ENCODE data around the gene VSTM2L. TPM values are rescaled to one million over a fixed set of nuclear protein-coding genes. Genes with fewer than 3 reads are reported as not detected.

The VSTM2L gene
- total RNA-seq, 2 experiments from 2014 or later: not detected

DNA sequence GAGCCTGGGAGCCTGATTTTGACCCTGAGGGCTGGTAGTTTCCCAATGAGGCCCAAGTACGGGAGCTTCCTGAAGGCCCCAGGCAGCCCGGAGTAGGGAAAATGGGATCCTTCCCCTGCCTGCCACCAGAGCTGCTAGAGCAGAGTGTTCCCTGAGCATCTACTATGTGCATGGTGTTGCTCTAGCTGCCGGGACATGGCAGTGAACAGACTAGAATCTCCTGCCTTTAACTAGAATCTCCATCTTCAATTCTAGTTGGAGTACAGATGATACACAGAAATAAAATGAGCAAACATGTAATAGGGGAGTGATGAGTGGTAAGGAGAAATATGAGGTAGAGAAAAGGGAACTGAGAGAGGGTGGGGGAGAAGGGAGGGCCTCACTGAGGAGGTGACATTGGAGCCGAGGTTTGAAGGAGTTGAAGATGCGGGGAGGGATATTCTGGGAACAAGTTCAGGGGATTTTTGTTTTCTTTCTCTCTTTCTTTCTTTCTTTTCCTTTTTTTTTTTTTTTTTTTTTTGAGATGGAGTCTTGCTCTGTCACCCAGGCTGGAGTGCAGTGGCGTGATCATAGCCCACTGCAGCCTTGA is 18.5 kb downstream of the VSTM2L start:
- Mint-ChIP-seq H3K4me3 (no peak overlapping the region), H3K27me3 (peaks cover 5% of the 10 kb centered on the region), H3K36me3 (ENCODE audit: low read depth) (no peaks in the 10 kb centered on the region), H3K4me1 (peaks cover 12% of the 10 kb centered on the region), H3K27ac (no peak overlapping the region), H3K9me3 (no peaks in the 10 kb centered on the region)
- no peak for DNase-seq
- ChIA-PET CTCF (no interaction called here), POLR2A (no interaction called here)

DNA sequence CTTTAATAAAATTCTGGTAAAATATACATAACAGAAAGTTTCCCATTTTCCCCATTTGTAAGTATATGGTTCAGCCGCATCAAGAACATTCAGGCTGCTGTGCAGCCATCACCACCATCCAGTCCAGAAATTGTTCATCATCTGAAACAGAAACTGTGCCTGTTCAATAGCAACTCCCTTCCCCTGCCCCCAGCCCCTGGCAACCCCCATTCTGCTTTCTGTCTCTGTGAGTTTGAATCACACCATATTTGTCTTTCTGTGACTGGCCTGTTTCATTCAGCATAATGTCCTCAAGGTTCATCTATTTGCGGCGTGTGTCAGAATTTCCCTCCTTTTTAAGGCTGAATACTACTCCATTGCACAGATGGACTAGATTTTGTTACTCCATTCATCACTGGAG is 19.1 kb downstream of the VSTM2L start:
- no peak overlapping the region for H3K4me3 Mint-ChIP-seq
- H3K27ac Mint-ChIP-seq: no peak overlapping the region
- peaks cover 12% of the 10 kb centered on the region for H3K4me1 Mint-ChIP-seq
- H3K36me3 Mint-ChIP-seq (ENCODE audit: low read depth): no peaks in the 10 kb centered on the region
- ChIA-PET CTCF (no interaction called here), POLR2A (no interaction called here)
- DNase-seq: no peak
- H3K27me3 Mint-ChIP-seq: peaks cover 5% of the 10 kb centered on the region
- no peaks in the 10 kb centered on the region for H3K9me3 Mint-ChIP-seq

DNA sequence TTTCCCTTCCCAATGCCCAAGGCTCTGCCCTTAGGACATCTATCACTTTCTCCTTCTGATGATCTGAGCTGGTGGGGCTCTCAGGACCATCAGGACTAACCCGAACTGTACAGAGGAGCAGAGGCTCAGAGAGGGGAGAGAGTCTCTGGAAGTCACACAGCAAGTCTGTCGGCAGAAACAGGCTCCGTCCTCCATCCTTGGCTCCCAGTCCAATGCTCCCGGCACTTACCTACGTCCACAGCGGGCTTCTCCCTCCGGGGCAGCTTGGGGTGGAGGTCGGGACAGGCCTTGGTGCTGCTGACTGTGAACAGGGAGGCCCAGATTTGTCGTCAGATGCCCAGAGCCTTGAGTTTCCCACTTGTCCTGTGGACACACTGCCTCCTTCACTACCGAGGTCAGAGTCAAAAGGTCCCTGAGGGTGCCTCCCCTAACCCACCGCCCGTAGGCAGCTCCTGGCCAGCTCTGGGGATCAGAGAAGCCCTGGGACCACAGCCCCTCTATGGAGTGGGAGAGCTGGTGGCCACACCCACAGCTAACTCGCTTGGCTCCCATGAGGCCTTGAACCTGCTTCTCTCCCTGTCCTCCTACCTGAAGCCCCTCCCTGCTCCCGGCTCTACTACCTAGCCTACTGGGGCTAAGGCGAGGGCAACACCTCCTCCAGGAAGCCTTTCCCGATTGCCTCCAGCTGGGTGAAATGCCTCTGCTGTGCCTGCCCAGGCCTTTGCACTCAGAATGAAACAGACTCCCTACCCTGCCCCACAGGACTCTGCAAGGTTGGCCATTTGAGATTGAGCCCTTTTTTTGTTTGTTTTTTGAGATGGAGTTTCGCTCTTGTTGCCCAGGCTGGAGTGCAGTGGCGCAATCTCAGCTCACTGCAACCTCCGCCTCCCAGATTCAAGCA is 22.6 kb downstream of the VSTM2L start:
- Mint-ChIP-seq H3K27ac (no peak overlapping the region), H3K9me3 (no peaks in the 10 kb centered on the region), H3K4me1 (peaks cover 10% of the 10 kb centered on the region), H3K4me3 (no peak overlapping the region), H3K27me3 (peaks cover 7% of the 10 kb centered on the region), H3K36me3 (ENCODE audit: low read depth) (no peaks in the 10 kb centered on the region)
- CTCF ChIA-PET: interaction anchor here (0.9 kb wide), 1 partner anchor 589 kb away, joined by 3 read pairs; no protein-coding TSS in a partner anchor
- POLR2A ChIA-PET: no interaction called here
- no peak for DNase-seq

DNA sequence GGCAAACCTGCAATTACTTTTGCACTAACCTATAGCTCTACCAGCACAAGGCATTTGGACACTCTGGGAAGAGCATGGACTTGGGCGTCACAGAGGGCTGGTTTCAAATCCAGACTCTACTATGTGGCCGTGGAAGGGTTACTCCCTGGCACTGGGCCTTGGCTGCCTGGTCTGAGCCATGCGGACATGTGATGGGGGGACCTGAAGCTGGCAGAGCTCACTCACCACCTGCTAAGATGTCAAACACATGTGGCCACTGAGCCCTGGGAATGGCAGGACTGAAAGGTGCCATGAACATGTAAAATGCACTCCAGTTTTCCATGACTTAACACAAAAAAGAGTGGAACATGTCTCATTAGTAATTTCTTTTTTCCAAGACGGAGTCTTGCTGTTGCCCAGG is 23.7 kb downstream of the VSTM2L start:
- Mint-ChIP-seq H3K4me3 (no peak overlapping the region), H3K4me1 (peaks cover 5% of the 10 kb centered on the region), H3K27ac (no peak overlapping the region), H3K27me3 (peaks cover 7% of the 10 kb centered on the region), H3K9me3 (no peaks in the 10 kb centered on the region), H3K36me3 (ENCODE audit: low read depth) (no peaks in the 10 kb centered on the region)
- ChIA-PET POLR2A (no interaction called here), CTCF (no interaction called here)
- no peak for DNase-seq

DNA sequence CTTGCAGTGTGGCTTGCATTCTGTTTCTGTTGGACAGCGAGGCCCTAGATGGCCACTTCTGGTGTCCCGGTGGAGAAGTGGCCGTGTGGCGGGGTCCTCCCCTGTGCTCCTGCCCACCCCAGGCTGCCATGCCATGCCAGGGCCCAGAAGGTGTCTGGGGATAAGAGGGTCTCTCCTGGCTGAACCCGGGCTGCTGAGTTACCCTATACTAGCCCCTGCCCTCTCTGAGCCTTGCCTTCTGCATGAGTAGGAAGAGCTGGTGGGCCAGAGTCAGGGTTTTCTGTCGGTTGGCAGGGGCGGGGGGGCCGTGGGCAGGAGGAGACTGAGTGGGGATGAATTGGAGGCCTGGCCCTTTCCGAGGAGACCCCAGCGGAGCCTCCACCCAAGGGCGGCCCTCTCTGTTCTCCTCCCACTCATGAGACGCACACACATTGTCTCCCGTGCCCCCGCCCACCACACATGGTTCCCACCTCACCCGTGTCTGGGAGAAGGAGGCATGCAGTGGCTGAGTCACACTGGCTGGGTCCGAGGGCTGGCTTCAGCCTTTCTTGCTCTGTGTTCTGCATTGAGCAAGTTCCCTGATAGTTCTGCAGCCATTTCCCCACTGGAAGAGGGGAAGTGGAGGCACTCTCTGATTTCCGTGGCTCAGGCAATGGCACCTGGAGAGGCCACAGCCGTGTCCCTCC is 24.6 kb downstream of the VSTM2L start:
- POLR2A ChIA-PET: no interaction called here
- CTCF ChIA-PET: no interaction called here
- H3K27me3 Mint-ChIP-seq: peaks cover 8% of the 10 kb centered on the region
- H3K9me3 Mint-ChIP-seq: no peaks in the 10 kb centered on the region
- no peak overlapping the region for H3K27ac Mint-ChIP-seq
- no peak for DNase-seq
- no peak overlapping the region for H3K4me3 Mint-ChIP-seq
- H3K36me3 Mint-ChIP-seq (ENCODE audit: low read depth): no peaks in the 10 kb centered on the region
- no peaks in the 10 kb centered on the region for H3K4me1 Mint-ChIP-seq

DNA sequence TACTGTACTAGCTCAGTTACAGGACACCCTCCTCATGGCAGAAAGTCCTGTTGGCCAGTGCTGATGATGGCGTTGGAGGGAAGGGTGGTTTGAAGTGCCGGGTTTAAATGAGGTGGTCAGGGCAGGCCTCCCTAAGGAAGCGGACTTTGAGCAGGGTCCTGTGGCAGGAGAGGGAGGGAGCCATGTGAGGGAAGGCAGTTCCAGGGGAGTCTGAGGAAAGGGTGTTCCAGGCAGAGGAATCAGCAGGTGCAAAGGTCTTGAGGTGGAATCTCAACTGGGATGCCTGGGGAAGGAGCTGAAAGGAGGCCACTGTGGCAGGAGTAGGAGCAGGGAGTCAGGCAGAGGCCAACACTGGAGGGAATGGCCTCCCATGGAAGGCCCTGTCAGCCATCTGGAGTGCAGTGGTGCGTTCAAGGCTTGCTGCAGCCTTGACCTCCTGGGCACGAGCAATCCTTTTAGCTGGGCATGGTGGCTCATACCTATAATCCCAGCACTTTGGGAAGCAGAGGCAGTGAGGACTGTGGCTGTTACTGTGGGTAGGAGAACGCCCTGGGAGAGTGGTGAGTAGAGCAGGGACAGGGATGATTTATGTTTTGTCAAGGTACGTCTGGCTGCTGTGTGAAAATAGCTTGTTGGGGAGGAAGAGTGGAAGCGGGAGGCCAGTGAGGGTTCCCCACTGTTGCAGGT is 26.2 kb downstream of the VSTM2L start:
- Mint-ChIP-seq H3K27me3 (peaks cover 8% of the 10 kb centered on the region), H3K36me3 (ENCODE audit: low read depth) (no peaks in the 10 kb centered on the region), H3K9me3 (no peaks in the 10 kb centered on the region), H3K27ac (no peak overlapping the region), H3K4me3 (no peak overlapping the region), H3K4me1 (no peaks in the 10 kb centered on the region)
- ChIA-PET POLR2A (no interaction called here), CTCF (interaction anchor here (0.6 to 1.2 kb wide), 2 partner anchors 12 to 50 kb away, joined by 3 read pairs; no protein-coding TSS in a partner anchor)
- no peak for DNase-seq

DNA sequence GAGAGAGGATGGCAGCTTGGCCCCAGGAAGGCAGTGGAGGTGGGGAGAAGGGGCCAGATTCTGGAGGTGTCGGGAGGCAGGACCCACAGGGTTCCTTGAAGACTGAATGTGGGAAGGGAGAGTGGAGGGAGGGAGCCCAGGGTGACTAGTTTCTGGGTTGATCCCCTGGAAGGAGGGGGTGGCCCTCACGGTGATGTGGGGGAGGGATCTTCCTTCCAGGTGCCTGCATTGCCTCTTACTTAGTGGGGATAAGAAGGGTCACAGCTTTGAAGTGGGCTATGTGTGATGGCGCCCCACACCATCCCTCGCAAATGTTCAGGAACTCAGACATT is 26.7 kb downstream of the VSTM2L start:
- Mint-ChIP-seq H3K4me3 (no peak overlapping the region), H3K27me3 (peaks cover 8% of the 10 kb centered on the region), H3K4me1 (no peaks in the 10 kb centered on the region), H3K36me3 (ENCODE audit: low read depth) (no peaks in the 10 kb centered on the region), H3K27ac (no peak overlapping the region), H3K9me3 (no peaks in the 10 kb centered on the region)
- ChIA-PET CTCF (interaction anchor here (0.6 to 1.2 kb wide), 2 partner anchors 12 to 49 kb away, joined by 3 read pairs; no protein-coding TSS in a partner anchor), POLR2A (no interaction called here)
- DNase-seq: no peak

DNA sequence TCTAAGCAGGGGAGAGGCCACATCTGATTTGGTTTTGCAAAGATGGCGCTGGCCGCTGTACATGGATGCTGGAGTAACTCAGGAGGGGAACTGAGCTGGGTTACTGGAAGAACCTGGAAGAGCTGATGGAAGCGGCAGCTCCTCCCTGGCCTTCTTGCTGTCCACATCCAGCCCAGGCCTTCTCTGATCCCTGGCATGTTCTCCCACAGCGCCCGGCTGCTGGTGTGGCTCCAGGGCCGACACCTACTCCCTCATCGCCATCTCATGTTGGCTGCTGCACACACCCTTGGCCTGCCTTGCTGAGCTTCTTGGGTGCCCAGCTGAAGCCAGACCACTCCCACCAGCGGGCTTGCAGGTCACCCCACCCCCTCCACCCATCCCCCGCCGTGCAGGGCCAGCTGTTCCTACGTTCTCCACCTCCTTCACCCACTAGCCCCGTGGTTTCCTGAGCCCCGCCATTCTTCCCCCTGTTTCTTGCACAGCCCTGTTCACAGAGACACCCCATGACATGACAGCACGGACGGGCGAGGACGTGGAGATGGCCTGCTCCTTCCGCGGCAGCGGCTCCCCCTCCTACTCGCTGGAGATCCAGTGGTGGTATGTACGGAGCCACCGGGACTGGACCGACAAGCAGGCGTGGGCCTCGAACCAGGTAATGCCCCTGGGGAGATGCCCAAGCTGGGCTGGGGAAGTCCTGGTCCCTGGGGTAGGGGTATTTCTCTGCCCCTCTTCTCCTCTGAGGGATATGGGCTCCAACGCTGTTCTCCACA is 28.4 kb downstream of the VSTM2L start:
- peaks cover 8% of the 10 kb centered on the region for H3K27me3 Mint-ChIP-seq
- H3K4me1 Mint-ChIP-seq: no peaks in the 10 kb centered on the region
- H3K36me3 Mint-ChIP-seq (ENCODE audit: low read depth): no peaks in the 10 kb centered on the region
- H3K9me3 Mint-ChIP-seq: no peaks in the 10 kb centered on the region
- no peak for DNase-seq
- no peak overlapping the region for H3K4me3 Mint-ChIP-seq
- H3K27ac Mint-ChIP-seq: no peak overlapping the region
- ChIA-PET POLR2A (no interaction called here), CTCF (no interaction called here)

DNA sequence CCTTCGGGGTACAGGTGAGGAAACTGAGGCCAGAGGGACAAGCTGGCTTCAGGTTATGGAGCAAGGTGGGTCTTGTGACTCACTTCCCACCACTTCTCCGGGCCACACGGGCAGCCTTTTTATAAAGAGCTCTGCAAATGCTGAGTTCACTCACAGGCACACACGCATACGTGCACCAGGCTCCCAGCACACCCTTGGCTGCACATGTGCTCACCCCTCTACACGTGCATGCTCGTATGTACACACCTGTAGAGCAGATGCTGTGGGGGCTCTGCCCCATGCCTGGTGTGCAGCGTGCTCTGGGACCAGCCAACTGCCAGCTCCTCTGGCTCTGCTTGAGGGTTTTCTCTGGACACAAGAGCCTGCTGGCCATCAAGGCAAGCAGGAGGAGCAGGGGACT is 29.1 kb downstream of the VSTM2L start:
- ChIA-PET POLR2A (no interaction called here), CTCF (no interaction called here)
- Mint-ChIP-seq H3K4me1 (no peaks in the 10 kb centered on the region), H3K36me3 (ENCODE audit: low read depth) (no peaks in the 10 kb centered on the region), H3K27ac (no peak overlapping the region), H3K4me3 (no peak overlapping the region), H3K9me3 (no peaks in the 10 kb centered on the region), H3K27me3 (peaks cover 8% of the 10 kb centered on the region)
- DNase-seq: no peak

DNA sequence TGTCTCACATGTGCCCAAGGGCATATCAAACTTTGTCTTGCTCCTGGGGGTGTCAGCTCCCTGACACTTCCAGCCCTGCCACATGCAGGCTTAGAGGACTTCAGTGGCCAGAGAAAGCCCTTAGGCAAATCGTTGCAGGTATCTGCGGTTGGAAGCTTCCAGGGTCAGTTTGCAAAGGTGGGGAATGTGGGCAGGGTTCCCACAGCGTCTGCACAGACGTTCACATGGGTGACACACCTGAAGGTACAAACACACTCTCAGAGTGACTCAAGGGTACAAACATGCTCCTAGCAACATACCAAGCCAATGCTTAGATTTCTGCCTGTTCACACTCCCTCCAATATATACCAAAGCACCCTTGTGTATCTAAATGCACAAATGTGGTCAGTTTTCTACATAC is 30.0 kb downstream of the VSTM2L start:
- ChIA-PET POLR2A (no interaction called here), CTCF (no interaction called here)
- no peak overlapping the region for H3K27ac Mint-ChIP-seq
- H3K4me1 Mint-ChIP-seq: no peaks in the 10 kb centered on the region
- H3K27me3 Mint-ChIP-seq: peaks cover 8% of the 10 kb centered on the region
- no peak for DNase-seq
- no peak overlapping the region for H3K4me3 Mint-ChIP-seq
- H3K9me3 Mint-ChIP-seq: no peaks in the 10 kb centered on the region
- H3K36me3 Mint-ChIP-seq (ENCODE audit: low read depth): no peaks in the 10 kb centered on the region

DNA sequence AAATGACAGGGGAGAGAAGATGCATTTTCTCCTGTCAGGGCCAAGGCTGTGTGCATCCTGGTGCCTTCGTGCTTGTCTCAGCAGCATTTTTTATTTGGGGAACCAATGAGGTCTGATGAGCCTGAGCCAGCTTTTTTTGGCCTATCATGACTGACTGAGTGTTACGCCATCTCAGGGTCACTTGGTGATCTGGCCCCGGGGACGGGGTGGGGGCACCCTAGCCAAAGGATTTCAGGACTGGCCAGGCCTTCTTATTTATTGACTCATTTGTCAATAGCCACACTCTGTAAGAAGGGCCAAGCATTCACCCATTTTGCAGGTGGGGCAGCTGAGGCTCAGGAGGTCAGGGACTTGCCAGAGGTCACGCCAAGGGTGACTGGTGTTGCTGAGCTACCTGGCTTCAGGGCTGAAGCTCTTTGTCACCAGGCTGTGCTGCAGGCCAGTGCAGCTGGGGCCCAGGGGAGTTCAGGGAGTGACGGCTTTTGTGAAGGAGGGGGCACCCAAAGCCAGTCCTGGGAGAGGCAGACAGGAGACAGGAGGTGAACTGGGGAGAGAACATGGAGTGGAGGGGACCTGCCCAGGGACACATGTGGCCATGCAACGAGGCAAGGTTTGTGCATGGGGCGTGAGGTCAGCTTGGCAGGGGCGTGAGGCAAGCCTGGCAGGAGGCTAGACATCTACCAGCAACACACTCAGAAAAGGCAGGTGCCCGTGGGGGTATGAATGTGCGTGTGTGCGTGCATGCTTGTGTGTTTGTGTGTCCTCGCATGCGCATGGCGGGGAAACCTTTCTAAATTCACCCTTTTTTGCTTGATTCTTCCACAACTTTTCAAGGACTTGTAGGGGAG is 31.1 kb downstream of the VSTM2L start:
- POLR2A ChIA-PET: no interaction called here
- CTCF ChIA-PET: no interaction called here

More for the DNA sequence above, 31.1 kb downstream of the VSTM2L start:
- DNase-seq: no peak
- no peaks in the 10 kb centered on the region for H3K9me3 Mint-ChIP-seq
- H3K4me1 Mint-ChIP-seq: no peaks in the 10 kb centered on the region
- H3K36me3 Mint-ChIP-seq (ENCODE audit: low read depth): no peaks in the 10 kb centered on the region
- H3K4me3 Mint-ChIP-seq: no peak overlapping the region
- peaks cover 7% of the 10 kb centered on the region for H3K27me3 Mint-ChIP-seq
- no peak overlapping the region for H3K27ac Mint-ChIP-seq

All from activated CD4-positive, alpha-beta T cell treated with anti-CD3 and anti-CD28 coated beads, Interleukin-2, amount 10 ng/mL, durations not matched to agents 7 days and 5 days (primary cell).